Panc1 (cell line): ENCODE results near the gene RAP1GAP2.

Source experiments
- CTCF ChIP-seq: fragments of 450-650 bp; IDR thresholded peaks from 2 replicates; pipeline ENCODE4 v1.5.1; 2017; ENCODE audit warnings: mild to moderate bottlenecking
- POLR2AphosphoS5 ChIP-seq: IDR thresholded peaks from 2 replicates; pipeline ENCODE4 v1.6.1; 2012; ENCODE audit warnings: mild to moderate bottlenecking, low read depth, low read length, moderate library complexity
- REST ChIP-seq, 2 experiments: IDR thresholded peaks; 2 replicates each; pipeline ENCODE4 v1.6.1; 2011 to 2012; ENCODE audit warnings: low read depth in 2 of 2, control low read depth in 1 of 2, low read length in 1 of 2, mild to moderate bottlenecking in 1 of 2, moderate library complexity in 1 of 2; ENCODE audit not compliant: insufficient read depth in 1 of 2
- SIN3A ChIP-seq: IDR thresholded peaks from 2 replicates; pipeline ENCODE4 v1.6.1; 2012; ENCODE audit warnings: low read depth, mild to moderate bottlenecking, low read length, moderate library complexity, borderline replicate concordance; ENCODE audit not compliant: insufficient read depth

- TF ChIP-seq REST (IDR thresholded peaks at IDR 0.05; ENCODE audit: insufficient read depth in 1 of 2, low read depth in 2 of 2, low read length in 1 of 2) (no peak), CTCF (no peak), POLR2AphosphoS5 (no peak), SIN3A (no peak)
Observed at GRCh38 chr17:2897605-2898004, 101.4 kb downstream of the RAP1GAP2 start.
